NCI-H774 (cell line): ENCODE results near the gene CHST3.
"Not testable (repeated sequence)": the region's sequence is repeated elsewhere in the genome, so short reads cannot be mapped to it uniquely, and the experiment has no call there.

Experiments used
- DNase-seq: peaks from one replicate; lab custom pipeline; 2025; lab: John Stamatoyannopoulos, UW

The CHST3 gene

GRCh38 chr10:72030762-72031543 lies 66.8 kb downstream of the CHST3 start:
- no peak for DNase-seq

GRCh38 chr10:72031706-72032105 lies 67.5 kb downstream of the CHST3 start:
- DNase-seq, result no peak

- DNase-seq, result not testable (repeated sequence)
Observed at GRCh38 chr10:72032409-72033162, 68.4 kb downstream of the CHST3 start.

GRCh38 chr10:72034040-72034499 lies 69.9 kb downstream of the CHST3 start:
- no peak for DNase-seq

GRCh38 chr10:72034761-72035160 lies 70.6 kb downstream of the CHST3 start:
- no peak for DNase-seq

- DNase-seq, result no peak
Observed at GRCh38 chr10:72035252-72035887, 71.2 kb downstream of the CHST3 start.

GRCh38 chr10:72037266-72037665 lies 73.1 kb downstream of the CHST3 start:
- no peak for DNase-seq

GRCh38 chr10:72037811-72038210 lies 73.6 kb downstream of the CHST3 start:
- DNase-seq, result no peak

- DNase-seq, result no peak
Observed at GRCh38 chr10:72038458-72039001, 74.3 kb downstream of the CHST3 start.

- no peak for DNase-seq
Observed at GRCh38 chr10:72039377-72039776, 75.2 kb downstream of the CHST3 start.

- no peak for DNase-seq
Observed at GRCh38 chr10:72041491-72041890, 77.3 kb downstream of the CHST3 start.

- DNase-seq, result no peak
Observed at GRCh38 chr10:72043016-72043834, 79.0 kb downstream of the CHST3 start.

- no peak for DNase-seq
Observed at GRCh38 chr10:72044417-72045041, 80.3 kb downstream of the CHST3 start.

GRCh38 chr10:72045586-72045985 lies 81.4 kb downstream of the CHST3 start:
- no peak for DNase-seq

GRCh38 chr10:72048450-72049124 lies 84.4 kb downstream of the CHST3 start:
- DNase-seq, result peak; percentile 88

- no peak for DNase-seq
Observed at GRCh38 chr10:72049472-72049871, 85.3 kb downstream of the CHST3 start.

GRCh38 chr10:72049969-72050781 lies 86.0 kb downstream of the CHST3 start:
- DNase-seq, result no peak

GRCh38 chr10:72050873-72051272 lies 86.7 kb downstream of the CHST3 start:
- no peak for DNase-seq

- no peak for DNase-seq
Observed at GRCh38 chr10:72053690-72054089, 89.5 kb downstream of the CHST3 start.

GRCh38 chr10:72056113-72056512 lies 91.9 kb downstream of the CHST3 start:
- DNase-seq, result no peak
